Measurements from ENCODE around the gene APOL1. TPM values are rescaled to one million over a fixed set of nuclear protein-coding genes. Genes with fewer than 3 reads are reported as not detected.
A peak's percentile ranks its signal among the peaks of the same experiment; 100 is the strongest.

Gene APOL1
- polyA plus RNA-seq, 1 donor from 2014 or later = not detected

- Histone ChIP-seq H3K79me2 (replicated peaks; ENCODE audit: insufficient read depth, low read length) (no peaks in the 10 kb centered on the region), H2AFZ (ENCODE audit: low read depth, low read length) (no peak overlapping the region), H3F3A (ENCODE audit: insufficient read depth, low read length, poor library complexity, severe bottlenecking) (no peaks in the 10 kb centered on the region), H3K9me2 (ENCODE audit: insufficient read depth, low read length) (no peaks in the 10 kb centered on the region), H3K36me3 (ENCODE audit: insufficient read depth, low read length) (no peaks in the 10 kb centered on the region), H4K20me1 (ENCODE audit: insufficient read depth) (no peaks in the 10 kb centered on the region), H3K4me2 (ENCODE audit: low read length) (no peak overlapping the region), H3K9ac (ENCODE audit: low read length) (no peak overlapping the region), H3K4me3 (ENCODE audit: low read length) (no peak overlapping the region), H3K9me3 (ENCODE audit: low read length) (no peaks in the 10 kb centered on the region), H3K27me3 (ENCODE audit: insufficient read depth, low read depth, low read length) (no peaks in the 10 kb centered on the region), H3K27ac (ENCODE audit: low read length) (no peak overlapping the region)
- TF ChIP-seq RAD21 (conservative IDR thresholded peaks at IDR 0.05) (peak; percentile 68), SMC3 (conservative IDR thresholded peaks at IDR 0.05; ENCODE audit: poor library complexity) (peak; percentile 80), POLR2AphosphoS5 (IDR thresholded peaks at IDR 0.05) (no peak)
- TF ChIP-seq, protein P1, sequence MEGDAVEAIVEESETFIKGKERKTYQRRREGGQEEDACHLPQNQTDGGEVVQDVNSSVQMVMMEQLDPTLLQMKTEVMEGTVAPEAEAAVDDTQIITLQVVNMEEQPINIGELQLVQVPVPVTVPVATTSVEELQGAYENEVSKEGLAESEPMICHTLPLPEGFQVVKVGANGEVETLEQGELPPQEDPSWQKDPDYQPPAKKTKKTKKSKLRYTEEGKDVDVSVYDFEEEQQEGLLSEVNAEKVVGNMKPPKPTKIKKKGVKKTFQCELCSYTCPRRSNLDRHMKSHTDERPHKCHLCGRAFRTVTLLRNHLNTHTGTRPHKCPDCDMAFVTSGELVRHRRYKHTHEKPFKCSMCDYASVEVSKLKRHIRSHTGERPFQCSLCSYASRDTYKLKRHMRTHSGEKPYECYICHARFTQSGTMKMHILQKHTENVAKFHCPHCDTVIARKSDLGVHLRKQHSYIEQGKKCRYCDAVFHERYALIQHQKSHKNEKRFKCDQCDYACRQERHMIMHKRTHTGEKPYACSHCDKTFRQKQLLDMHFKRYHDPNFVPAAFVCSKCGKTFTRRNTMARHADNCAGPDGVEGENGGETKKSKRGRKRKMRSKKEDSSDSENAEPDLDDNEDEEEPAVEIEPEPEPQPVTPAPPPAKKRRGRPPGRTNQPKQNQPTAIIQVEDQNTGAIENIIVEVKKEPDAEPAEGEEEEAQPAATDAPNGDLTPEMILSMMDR (IDR thresholded peaks at IDR 0.05; ENCODE audit: poor library complexity, severe bottlenecking) = peak; percentile 74
Observed at GRCh38 chr22:36221799-36222751, 30.9 kb upstream of the APOL1 start.

DNA sequence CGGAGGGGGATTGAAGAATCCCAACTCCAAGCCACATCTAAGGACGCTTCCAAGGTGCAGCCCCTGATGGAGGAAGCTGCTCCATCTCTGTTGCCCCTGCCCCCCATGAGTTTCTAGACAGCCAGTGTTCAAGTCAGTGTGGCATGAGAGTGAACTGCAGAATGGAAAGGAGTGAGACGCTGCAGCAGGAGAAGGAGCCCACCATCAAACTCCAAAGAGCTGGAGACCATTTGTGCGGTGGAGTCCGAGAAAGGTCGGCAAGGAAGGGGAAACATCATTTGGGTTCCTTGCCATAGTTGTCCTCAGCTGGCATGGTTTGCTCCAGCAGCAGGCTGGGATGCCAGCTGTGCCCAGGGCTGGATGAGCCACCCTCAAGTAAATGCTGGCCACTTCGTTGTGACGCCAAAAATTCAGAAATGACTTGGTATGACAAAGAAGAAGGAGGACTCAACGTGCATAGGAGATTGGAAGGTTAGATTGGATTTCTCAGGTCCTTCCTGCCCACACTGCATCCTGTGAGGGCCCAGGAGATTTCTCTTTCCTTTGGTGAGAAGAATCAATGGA, 30.0 kb upstream of the APOL1 start:
- no peak overlapping the region for H3K9ac ChIP-seq (ENCODE audit: low read length)
- no peaks in the 10 kb centered on the region for H3K79me2 ChIP-seq (replicated peaks; ENCODE audit: insufficient read depth, low read length)
- no peak overlapping the region for H2AFZ ChIP-seq (ENCODE audit: low read depth, low read length)
- no peak overlapping the region for H3K27ac ChIP-seq (ENCODE audit: low read length)
- H3F3A ChIP-seq (ENCODE audit: insufficient read depth, low read length, poor library complexity, severe bottlenecking) = no peaks in the 10 kb centered on the region
- no peak overlapping the region for H3K4me3 ChIP-seq (ENCODE audit: low read length)
- H3K27me3 ChIP-seq (ENCODE audit: insufficient read depth, low read depth, low read length) = no peaks in the 10 kb centered on the region
- H4K20me1 ChIP-seq (ENCODE audit: insufficient read depth) = no peaks in the 10 kb centered on the region
- H3K9me2 ChIP-seq (ENCODE audit: insufficient read depth, low read length) = no peaks in the 10 kb centered on the region
- H3K36me3 ChIP-seq (ENCODE audit: insufficient read depth, low read length) = no peaks in the 10 kb centered on the region
- TF ChIP-seq SMC3 (conservative IDR thresholded peaks at IDR 0.05; ENCODE audit: poor library complexity) (no peak), POLR2AphosphoS5 (IDR thresholded peaks at IDR 0.05) (no peak), TAF1 (IDR thresholded peaks at IDR 0.05; ENCODE audit: low read depth) (no peak), EZH2 (IDR thresholded peaks at IDR 0.05; ENCODE audit: borderline replicate concordance, insufficient read depth, low read length, poor library complexity, severe bottlenecking) (no peak), EP300 (conservative IDR thresholded peaks at IDR 0.05; ENCODE audit: poor library complexity, severe bottlenecking) (no peak), MXI1 (conservative IDR thresholded peaks at IDR 0.05; ENCODE audit: poor library complexity, severe bottlenecking) (no peak), RAD21 (conservative IDR thresholded peaks at IDR 0.05) (no peak)
- TF ChIP-seq, protein P1 (IDR thresholded peaks at IDR 0.05; ENCODE audit: poor library complexity, severe bottlenecking) = no peak
- TF ChIP-seq, protein P2, sequence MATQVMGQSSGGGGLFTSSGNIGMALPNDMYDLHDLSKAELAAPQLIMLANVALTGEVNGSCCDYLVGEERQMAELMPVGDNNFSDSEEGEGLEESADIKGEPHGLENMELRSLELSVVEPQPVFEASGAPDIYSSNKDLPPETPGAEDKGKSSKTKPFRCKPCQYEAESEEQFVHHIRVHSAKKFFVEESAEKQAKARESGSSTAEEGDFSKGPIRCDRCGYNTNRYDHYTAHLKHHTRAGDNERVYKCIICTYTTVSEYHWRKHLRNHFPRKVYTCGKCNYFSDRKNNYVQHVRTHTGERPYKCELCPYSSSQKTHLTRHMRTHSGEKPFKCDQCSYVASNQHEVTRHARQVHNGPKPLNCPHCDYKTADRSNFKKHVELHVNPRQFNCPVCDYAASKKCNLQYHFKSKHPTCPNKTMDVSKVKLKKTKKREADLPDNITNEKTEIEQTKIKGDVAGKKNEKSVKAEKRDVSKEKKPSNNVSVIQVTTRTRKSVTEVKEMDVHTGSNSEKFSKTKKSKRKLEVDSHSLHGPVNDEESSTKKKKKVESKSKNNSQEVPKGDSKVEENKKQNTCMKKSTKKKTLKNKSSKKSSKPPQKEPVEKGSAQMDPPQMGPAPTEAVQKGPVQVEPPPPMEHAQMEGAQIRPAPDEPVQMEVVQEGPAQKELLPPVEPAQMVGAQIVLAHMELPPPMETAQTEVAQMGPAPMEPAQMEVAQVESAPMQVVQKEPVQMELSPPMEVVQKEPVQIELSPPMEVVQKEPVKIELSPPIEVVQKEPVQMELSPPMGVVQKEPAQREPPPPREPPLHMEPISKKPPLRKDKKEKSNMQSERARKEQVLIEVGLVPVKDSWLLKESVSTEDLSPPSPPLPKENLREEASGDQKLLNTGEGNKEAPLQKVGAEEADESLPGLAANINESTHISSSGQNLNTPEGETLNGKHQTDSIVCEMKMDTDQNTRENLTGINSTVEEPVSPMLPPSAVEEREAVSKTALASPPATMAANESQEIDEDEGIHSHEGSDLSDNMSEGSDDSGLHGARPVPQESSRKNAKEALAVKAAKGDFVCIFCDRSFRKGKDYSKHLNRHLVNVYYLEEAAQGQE (IDR thresholded peaks at IDR 0.05; ENCODE audit: borderline replicate concordance) = no peak
- no peak overlapping the region for H3K4me2 ChIP-seq (ENCODE audit: low read length)
- H3K9me3 ChIP-seq (ENCODE audit: low read length) = no peaks in the 10 kb centered on the region
